Prostate gland (tissue), 2 donors: ENCODE results near the gene CDCA3.

Source experiments
- POLR2A ChIP-seq: fragments of 450-650 bp; IDR thresholded peaks from one replicate; pipeline ENCODE4 v1.6.1; 2016; ENCODE audit warnings: antibody characterized with exemption, mild to moderate bottlenecking
- POLR2AphosphoS5 ChIP-seq: sonication (generic); formaldehyde crosslinking; IDR thresholded peaks from one replicate; pipeline ENCODE4 v1.6.1; 2017; ENCODE audit warnings: antibody characterized with exemption
- TF ChIP-seq, protein P1 (sequence below), 4 experiments: fragments of 200-600 bp in 2 of 4; fragments of 450-650 bp in 2 of 4; sonication (generic) in 2 of 4; IDR thresholded peaks; 1 replicate in 3 of 4; 2 replicates in 1 of 4; pipeline ENCODE4 v1.5.1; 2016 to 2019; ENCODE audit warnings: antibody characterized with exemption in 4 of 4, mild to moderate bottlenecking in 2 of 4, moderate library complexity in 2 of 4

DNA sequence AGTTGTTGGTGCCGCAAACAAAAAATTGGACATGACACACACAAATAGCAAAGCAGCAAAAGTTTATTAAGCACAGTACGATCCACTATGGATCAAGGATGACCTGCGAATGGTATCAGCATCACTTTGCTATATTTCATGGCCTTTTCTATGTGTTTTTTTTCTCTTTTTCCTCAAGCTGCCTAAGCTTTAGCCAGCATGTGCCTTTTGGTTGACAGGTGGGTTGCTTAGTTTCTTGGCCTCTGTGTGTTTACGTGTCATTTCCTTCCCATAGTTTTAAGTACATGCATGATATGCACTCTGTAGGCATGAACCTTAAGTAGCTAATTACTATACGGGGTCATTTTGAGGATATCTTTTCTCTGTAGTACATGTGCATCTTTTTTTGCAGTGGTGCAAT, 51.9 kb downstream of the CDCA3 start:
- TF ChIP-seq POLR2AphosphoS5 = no peak
- TF ChIP-seq, protein P1, sequence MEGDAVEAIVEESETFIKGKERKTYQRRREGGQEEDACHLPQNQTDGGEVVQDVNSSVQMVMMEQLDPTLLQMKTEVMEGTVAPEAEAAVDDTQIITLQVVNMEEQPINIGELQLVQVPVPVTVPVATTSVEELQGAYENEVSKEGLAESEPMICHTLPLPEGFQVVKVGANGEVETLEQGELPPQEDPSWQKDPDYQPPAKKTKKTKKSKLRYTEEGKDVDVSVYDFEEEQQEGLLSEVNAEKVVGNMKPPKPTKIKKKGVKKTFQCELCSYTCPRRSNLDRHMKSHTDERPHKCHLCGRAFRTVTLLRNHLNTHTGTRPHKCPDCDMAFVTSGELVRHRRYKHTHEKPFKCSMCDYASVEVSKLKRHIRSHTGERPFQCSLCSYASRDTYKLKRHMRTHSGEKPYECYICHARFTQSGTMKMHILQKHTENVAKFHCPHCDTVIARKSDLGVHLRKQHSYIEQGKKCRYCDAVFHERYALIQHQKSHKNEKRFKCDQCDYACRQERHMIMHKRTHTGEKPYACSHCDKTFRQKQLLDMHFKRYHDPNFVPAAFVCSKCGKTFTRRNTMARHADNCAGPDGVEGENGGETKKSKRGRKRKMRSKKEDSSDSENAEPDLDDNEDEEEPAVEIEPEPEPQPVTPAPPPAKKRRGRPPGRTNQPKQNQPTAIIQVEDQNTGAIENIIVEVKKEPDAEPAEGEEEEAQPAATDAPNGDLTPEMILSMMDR (IDR thresholded peaks at IDR 0.05) = no peak
- TF ChIP-seq POLR2A = no peak
